Ectodermal cell (in vitro differentiated cells): ENCODE data around the gene TLE4.
"Not testable (repeated sequence)": the region's sequence is repeated elsewhere in the genome, so short reads cannot be mapped to it uniquely, and the experiment has no call there.

Experiments
- H3K27ac ChIP-seq: 2 replicates; pipeline ENCODE4 v1.7.0; 2013; ENCODE audit warnings: mild to moderate bottlenecking, low read depth, low read length; ENCODE audit not compliant: insufficient read depth, poor library complexity, severe bottlenecking
- H3K27me3 ChIP-seq: 2 replicates; pipeline ENCODE4 v1.7.0; 2013; ENCODE audit warnings: mild to moderate bottlenecking, low read length; ENCODE audit not compliant: insufficient read depth, control insufficient read depth, poor library complexity, severe bottlenecking
- H3K36me3 ChIP-seq: one replicate; pipeline ENCODE4 v1.7.0; 2013; ENCODE audit warnings: low read length; ENCODE audit not compliant: control insufficient read depth, insufficient read depth
- H3K4me1 ChIP-seq: one replicate; pipeline ENCODE4 v1.7.0; 2013; ENCODE audit warnings: low read length; ENCODE audit not compliant: control insufficient read depth, insufficient read depth
- H3K4me3 ChIP-seq: 2 replicates; pipeline ENCODE4 v1.7.0; 2013; ENCODE audit warnings: low read depth, low read length, control low read depth; ENCODE audit not compliant: insufficient read depth
- H3K9me3 ChIP-seq: 2 replicates; pipeline ENCODE4 v1.7.0; 2013; ENCODE audit warnings: mild to moderate bottlenecking, low read length, moderate library complexity; ENCODE audit not compliant: control insufficient read depth
- WGBS, 2 experiments: methylation state at CpG; one replicate each; pipeline ENCODE4 v1.1.7; 2013; ENCODE audit warnings: missing lambda C conversion rate in 2 of 2; 5-methylcytosine and 5-hydroxymethylcytosine counted together

Gene TLE4

DNA sequence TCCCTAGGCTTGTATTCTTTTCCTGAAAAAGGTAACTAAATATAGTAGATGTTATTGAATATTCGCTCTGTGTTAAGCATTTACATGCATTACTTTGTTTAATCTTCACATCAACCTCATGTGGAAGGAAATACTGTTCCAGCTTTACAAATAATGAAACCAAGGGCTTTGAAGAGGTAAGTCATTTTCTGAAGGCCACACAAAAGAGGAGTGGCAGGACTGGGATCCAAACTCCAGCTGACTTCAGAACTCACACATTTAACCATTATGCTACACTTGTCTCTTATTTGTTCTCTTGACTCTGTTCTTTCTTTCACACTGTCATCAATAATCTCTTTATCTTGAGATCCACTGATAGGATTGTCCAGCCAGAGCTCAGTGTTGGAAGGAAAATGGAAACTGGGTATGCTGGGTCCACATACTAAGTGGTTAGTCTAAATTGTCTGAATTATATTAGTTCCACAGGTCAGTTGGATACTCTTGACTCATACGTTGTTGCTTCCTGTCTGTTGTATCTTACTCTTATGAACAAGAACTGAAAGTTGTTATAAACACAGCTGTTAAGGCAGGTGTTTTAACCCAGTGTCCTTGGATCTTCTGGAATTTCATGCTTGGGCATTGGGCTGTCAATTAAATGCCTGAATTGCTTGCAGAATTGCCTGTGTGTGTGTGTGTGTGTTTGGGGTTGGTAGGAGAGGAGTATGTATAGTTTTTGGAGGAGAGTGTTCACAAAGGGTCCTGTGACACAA, 65.6 kb downstream of the TLE4 start:
- no peak overlapping the region for H3K4me3 ChIP-seq
- no peaks in the 10 kb centered on the region for H3K9me3 ChIP-seq
- H3K27me3 ChIP-seq = no peaks in the 10 kb centered on the region
- peaks cover 9% of the 10 kb centered on the region for H3K36me3 ChIP-seq
- peaks cover 35% of the 10 kb centered on the region for H3K4me1 ChIP-seq
- H3K27ac ChIP-seq = no peak overlapping the region
- WGBS, 2 experiments = 95 to 100% methylated on average over 1 of the region's 2 CpGs

DNA sequence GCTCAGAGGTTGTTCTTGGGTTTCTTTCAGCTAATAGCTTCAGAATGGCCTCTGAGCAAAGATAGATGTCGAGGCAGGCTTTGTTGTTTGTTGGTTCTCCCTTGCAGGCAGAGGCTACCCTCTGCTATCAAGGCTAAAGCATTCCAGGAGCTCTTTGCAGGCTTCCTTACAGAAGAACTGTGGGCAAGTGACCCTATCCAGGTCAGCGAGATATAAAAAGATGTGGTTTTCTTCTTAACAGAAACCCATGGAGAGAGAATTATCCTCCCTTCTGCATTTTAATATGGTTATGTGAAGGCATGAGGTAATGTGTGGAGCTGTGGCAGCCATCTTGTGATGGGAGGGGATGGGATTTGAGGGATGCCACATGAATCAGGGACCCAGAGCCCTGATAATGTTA, 67.0 kb downstream of the TLE4 start:
- Histone ChIP-seq H3K4me1 (peaks cover 27% of the 10 kb centered on the region), H3K9me3 (no peaks in the 10 kb centered on the region), H3K4me3 (no peak overlapping the region), H3K27ac (no peak overlapping the region), H3K27me3 (no peaks in the 10 kb centered on the region), H3K36me3 (peaks cover 9% of the 10 kb centered on the region)
- WGBS, 2 experiments = 79 to 94% methylated on average over 2 of the region's 2 CpGs

GRCh38 chr9:79639354-79639753, 67.6 kb downstream of the TLE4 start:
- WGBS, 2 experiments = no CpG with 5 or more reads among the region's 1 CpG
- H3K9me3 ChIP-seq = no peaks in the 10 kb centered on the region
- peaks cover 9% of the 10 kb centered on the region for H3K36me3 ChIP-seq
- no peaks in the 10 kb centered on the region for H3K27me3 ChIP-seq
- H3K4me3 ChIP-seq = no peak overlapping the region
- no peak overlapping the region for H3K27ac ChIP-seq
- H3K4me1 ChIP-seq = peaks cover 27% of the 10 kb centered on the region

DNA sequence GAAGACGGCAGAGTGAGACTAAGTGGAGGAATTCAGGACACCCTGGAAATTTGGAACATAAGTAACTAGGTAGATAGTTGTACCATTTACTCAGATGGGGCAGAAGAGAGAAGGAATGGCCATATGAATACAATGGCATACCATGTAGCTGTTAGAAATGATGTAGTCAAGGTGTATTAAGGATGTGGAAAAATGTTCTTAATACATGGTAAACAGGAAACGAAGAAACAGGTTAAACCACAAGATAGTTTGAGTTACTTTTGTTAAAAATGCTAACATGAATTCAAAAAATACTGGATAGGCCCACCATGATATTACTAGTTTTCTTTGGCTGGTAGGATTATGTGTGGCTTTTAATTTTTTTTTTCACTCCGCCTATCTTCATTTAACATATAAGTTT, 68.3 kb downstream of the TLE4 start:
- H3K4me1 ChIP-seq = peaks cover 33% of the 10 kb centered on the region
- not testable (repeated sequence) for H3K36me3 ChIP-seq, H3K27ac ChIP-seq, H3K9me3 ChIP-seq, H3K4me3 ChIP-seq, H3K27me3 ChIP-seq
- 92 to 93% methylated on average over 1 to 3 of the region's 3 CpGs for WGBS, 2 experiments

GRCh38 chr9:79641070-79641469, 69.3 kb downstream of the TLE4 start:
- no peaks in the 10 kb centered on the region for H3K27me3 ChIP-seq
- WGBS, 2 experiments = 83 to 84% methylated on average over 1 of the region's 1 CpG
- H3K27ac ChIP-seq = no peak overlapping the region
- peaks cover 9% of the 10 kb centered on the region for H3K36me3 ChIP-seq
- no peaks in the 10 kb centered on the region for H3K9me3 ChIP-seq
- peaks cover 42% of the 10 kb centered on the region for H3K4me1 ChIP-seq
- H3K4me3 ChIP-seq = no peak overlapping the region

- no peaks in the 10 kb centered on the region for H3K27me3 ChIP-seq
- 95 to 100% methylated on average over 2 of the region's 2 CpGs for WGBS, 2 experiments
- no peak overlapping the region for H3K4me3 ChIP-seq
- peaks cover 34% of the 10 kb centered on the region for H3K4me1 ChIP-seq
- no peak overlapping the region for H3K27ac ChIP-seq
- peaks cover 4% of the 10 kb centered on the region for H3K36me3 ChIP-seq
- no peaks in the 10 kb centered on the region for H3K9me3 ChIP-seq
These were observed 70.9 kb downstream of the TLE4 start for GRCh38 chr9:79642671-79643070.

DNA sequence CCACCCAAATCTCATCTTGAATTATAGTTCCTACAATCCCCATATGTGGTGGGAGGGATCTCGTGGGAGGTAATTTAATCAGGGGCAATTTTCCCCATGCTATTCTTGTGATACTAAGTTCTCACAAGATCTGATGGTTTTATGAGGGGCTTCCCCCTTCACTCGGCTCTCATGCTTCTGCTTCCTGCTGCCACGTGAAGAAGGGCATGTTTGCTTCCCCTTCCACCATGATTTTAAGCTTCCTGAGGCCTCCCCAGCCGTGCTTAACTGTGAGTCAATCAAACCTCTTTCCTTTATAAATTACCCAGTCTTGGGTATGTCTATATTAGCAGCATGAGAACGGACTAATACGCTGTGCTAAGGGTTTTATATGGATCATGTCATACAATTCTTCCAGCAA, 72.3 kb downstream of the TLE4 start:
- Histone ChIP-seq H3K4me1 (peaks cover 37% of the 10 kb centered on the region), H3K36me3 (peaks cover under 1% of the 10 kb centered on the region), H3K9me3 (no peaks in the 10 kb centered on the region), H3K27me3 (no peaks in the 10 kb centered on the region), H3K27ac (no peak overlapping the region), H3K4me3 (no peak overlapping the region)
- WGBS, 2 experiments = 87 to 93% methylated on average over 6 of the region's 6 CpGs

DNA sequence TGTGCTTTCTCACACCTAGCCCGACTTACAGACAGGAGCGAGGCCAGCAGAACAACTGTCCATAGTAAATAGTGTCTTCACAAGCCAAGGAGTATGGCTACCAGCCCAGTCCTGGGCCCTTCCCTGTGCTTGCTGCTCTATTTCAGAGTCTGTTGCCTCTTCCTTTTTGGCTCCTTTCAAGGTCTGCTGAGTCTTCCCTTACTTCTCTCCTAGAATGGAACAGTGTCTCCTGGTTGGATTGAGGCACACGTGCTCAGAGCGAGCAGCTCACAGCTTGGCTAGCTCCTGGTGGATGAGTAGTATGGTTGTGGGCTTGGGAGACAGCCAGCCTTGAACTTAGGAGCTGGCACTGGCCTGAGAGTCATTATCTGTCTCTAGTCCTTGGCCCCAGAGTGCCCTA, 72.8 kb downstream of the TLE4 start:
- peaks cover 37% of the 10 kb centered on the region for H3K4me1 ChIP-seq
- no peaks in the 10 kb centered on the region for H3K36me3 ChIP-seq

GRCh38 chr9:79645110-79645509, 73.3 kb downstream of the TLE4 start:
- WGBS, 2 experiments = 79 to 88% methylated on average over 3 of the region's 3 CpGs
- peaks cover 34% of the 10 kb centered on the region for H3K4me1 ChIP-seq
- H3K9me3 ChIP-seq = no peaks in the 10 kb centered on the region
- no peak overlapping the region for H3K27ac ChIP-seq
- H3K27me3 ChIP-seq = no peaks in the 10 kb centered on the region
- no peaks in the 10 kb centered on the region for H3K36me3 ChIP-seq
- no peak overlapping the region for H3K4me3 ChIP-seq

More for the DNA sequence above, 72.8 kb downstream of the TLE4 start:
- Histone ChIP-seq H3K9me3 (no peaks in the 10 kb centered on the region), H3K4me3 (no peak overlapping the region), H3K27ac (no peak overlapping the region), H3K27me3 (no peaks in the 10 kb centered on the region)
- WGBS, 2 experiments = 82% methylated on average over 4 of the region's 4 CpGs

DNA sequence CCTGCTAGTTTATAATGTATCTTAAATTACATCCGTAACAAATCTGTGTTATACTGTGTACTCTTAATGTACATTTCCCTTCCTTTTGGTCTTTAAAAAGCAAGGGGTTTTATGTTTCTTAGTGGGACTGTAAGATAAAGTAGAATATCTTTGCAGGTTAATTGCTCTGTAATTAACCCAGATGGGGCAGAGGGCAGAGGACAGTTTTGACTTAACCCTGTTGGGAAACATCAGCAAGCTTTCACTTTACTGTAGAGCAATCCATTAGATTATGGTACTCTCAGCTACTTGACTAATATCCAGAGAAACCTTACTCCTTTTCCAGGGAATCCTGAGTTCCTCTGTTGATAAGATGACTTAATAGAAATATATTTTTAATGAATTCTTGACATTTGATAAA, 74.3 kb downstream of the TLE4 start:
- no peaks in the 10 kb centered on the region for H3K36me3 ChIP-seq
- no peaks in the 10 kb centered on the region for H3K9me3 ChIP-seq
- no peak overlapping the region for H3K4me3 ChIP-seq
- no peaks in the 10 kb centered on the region for H3K27me3 ChIP-seq
- H3K27ac ChIP-seq = no peak overlapping the region
- H3K4me1 ChIP-seq = peaks cover 31% of the 10 kb centered on the region
- no CpG with 5 or more reads among the region's 1 CpG for WGBS, 2 experiments
